GM18526 (cell line): Measurements from ENCODE around the gene HAP1.

ENCODE experiments used
- POLR2A ChIP-seq: IDR thresholded peaks from 3 replicates; pipeline ENCODE4 v1.6.1; 2011; ENCODE audit not compliant: insufficient read length; ENCODE audit errors: extremely low read depth

HAP1 gene

GRCh38 chr17:41737680-41738023 is 3.2 kb upstream of the HAP1 start:
- TF ChIP-seq POLR2A: no peak

GRCh38 chr17:41736983-41737679 is 2.7 kb upstream of the HAP1 start:
- TF ChIP-seq POLR2A: no peak

GRCh38 chr17:41735744-41736143 is 1.3 kb upstream of the HAP1 start:
- TF ChIP-seq POLR2A: no peak

- no peak for TF ChIP-seq POLR2A
Measured at GRCh38 chr17:41734949-41735313, 488 bp upstream of the HAP1 start.

- TF ChIP-seq POLR2A: no peak
Measured at GRCh38 chr17:41733348-41734138, 900 bp downstream of the HAP1 start.

GRCh38 chr17:41731836-41732235 is 2.6 kb downstream of the HAP1 start:
- no peak for TF ChIP-seq POLR2A

- no peak for TF ChIP-seq POLR2A
Measured at GRCh38 chr17:41730479-41730878, 4.0 kb downstream of the HAP1 start.

- no peak for TF ChIP-seq POLR2A
Measured at GRCh38 chr17:41728056-41728455, 6.4 kb downstream of the HAP1 start.

- no peak for TF ChIP-seq POLR2A
Measured at GRCh38 chr17:41725134-41725533, 9.3 kb downstream of the HAP1 start.

GRCh38 chr17:41724476-41725050 is 9.9 kb downstream of the HAP1 start:
- no peak for TF ChIP-seq POLR2A

GRCh38 chr17:41723801-41724475 is 10.5 kb downstream of the HAP1 start:
- no peak for TF ChIP-seq POLR2A

- TF ChIP-seq POLR2A: no peak
Measured at GRCh38 chr17:41722231-41722630, 12.2 kb downstream of the HAP1 start.

- TF ChIP-seq POLR2A: no peak
Measured at GRCh38 chr17:41718287-41718645, 16.2 kb downstream of the HAP1 start.

- no peak for TF ChIP-seq POLR2A
Measured at GRCh38 chr17:41717408-41718286, 16.8 kb downstream of the HAP1 start.

- TF ChIP-seq POLR2A: no peak
Measured at GRCh38 chr17:41711669-41712400, 22.6 kb downstream of the HAP1 start, which contains the start of gene GAST. Gene GAST, plus strand, starts transcription at chr17:41712331. Its CDS starts 3,106 bp downstream, at chr17:41715437.
